ENCODE data around the gene RANBP3.
A peak's percentile ranks its signal among the peaks of the same experiment; 100 is the strongest.

RANBP3 gene

GRCh38 chr19:5889288-5889971, 88.5 kb downstream of the RANBP3 start:
- TF ChIP-seq EGR1 (IDR thresholded peaks at IDR 0.05) (no peak), USF1 (IDR thresholded peaks at IDR 0.05) (peak; percentile 75)

- TF ChIP-seq ZBTB7A (IDR thresholded peaks at IDR 0.05; ENCODE audit: low read depth): no peak
- TF ChIP-seq TCF12 (IDR thresholded peaks at IDR 0.05; ENCODE audit: low read depth): no peak
- no peak for TF ChIP-seq CEBPB (IDR thresholded peaks at IDR 0.05)
- TF ChIP-seq EP300 (IDR thresholded peaks at IDR 0.05; ENCODE audit: borderline replicate concordance): no peak
- TF ChIP-seq TAF1 (IDR thresholded peaks at IDR 0.05; ENCODE audit: low read depth): no peak
- TF ChIP-seq TEAD4 (IDR thresholded peaks at IDR 0.05): no peak
- TF ChIP-seq EGR1 (IDR thresholded peaks at IDR 0.05): no peak
- no peak for TF ChIP-seq MAX (IDR thresholded peaks at IDR 0.05)
- no peak for TF ChIP-seq NFIC (IDR thresholded peaks at IDR 0.05)
- TF ChIP-seq RAD21 (IDR thresholded peaks at IDR 0.05; ENCODE audit: low read depth): no peak
- no peak for TF ChIP-seq FOXM1 (IDR thresholded peaks at IDR 0.05; ENCODE audit: borderline replicate concordance, low read depth)
- TF ChIP-seq CREB1 (IDR thresholded peaks at IDR 0.05; ENCODE audit: low read depth): no peak
Measured at GRCh38 chr19:5882421-5882968, 95.4 kb downstream of the RANBP3 start.

GRCh38 chr19:5881543-5882299, 96.2 kb downstream of the RANBP3 start:
- TF ChIP-seq MAX (IDR thresholded peaks at IDR 0.05): peak; percentile 39; the same call in 1 of the 2 replicates
- TF ChIP-seq EGR1 (IDR thresholded peaks at IDR 0.05): peak; percentile 45; the same call in 1 of the 2 replicates
- no peak for TF ChIP-seq YY1 (IDR thresholded peaks at IDR 0.05; ENCODE audit: low read depth)
- peak; percentile 72 for TF ChIP-seq EP300 (IDR thresholded peaks at IDR 0.05; ENCODE audit: borderline replicate concordance)
- no peak for TF ChIP-seq TEAD4 (IDR thresholded peaks at IDR 0.05)
- no peak for TF ChIP-seq ZBTB7A (IDR thresholded peaks at IDR 0.05; ENCODE audit: low read depth)
- peak; percentile 27 for TF ChIP-seq NFIC (IDR thresholded peaks at IDR 0.05)
- TF ChIP-seq TAF1 (IDR thresholded peaks at IDR 0.05; ENCODE audit: low read depth): no peak
- peak; percentile 90 for TF ChIP-seq TCF12 (IDR thresholded peaks at IDR 0.05; ENCODE audit: low read depth)
- TF ChIP-seq CREB1 (IDR thresholded peaks at IDR 0.05; ENCODE audit: low read depth): no peak
- TF ChIP-seq FOXM1 (IDR thresholded peaks at IDR 0.05; ENCODE audit: borderline replicate concordance, low read depth): peak; percentile 29; the same call in 1 of the 2 replicates
- TF ChIP-seq REST (IDR thresholded peaks at IDR 0.05; ENCODE audit: low read depth): no peak

- TF ChIP-seq USF1 (IDR thresholded peaks at IDR 0.05) (no peak), FOXM1 (IDR thresholded peaks at IDR 0.05; ENCODE audit: borderline replicate concordance, low read depth) (no peak), EP300 (IDR thresholded peaks at IDR 0.05; ENCODE audit: borderline replicate concordance) (no peak), CREB1 (IDR thresholded peaks at IDR 0.05; ENCODE audit: low read depth) (no peak), NFIC (IDR thresholded peaks at IDR 0.05) (no peak), RAD21 (IDR thresholded peaks at IDR 0.05; ENCODE audit: low read depth) (no peak), TEAD4 (IDR thresholded peaks at IDR 0.05) (no peak), YY1 (IDR thresholded peaks at IDR 0.05; ENCODE audit: low read depth) (no peak), TAF1 (IDR thresholded peaks at IDR 0.05; ENCODE audit: low read depth) (no peak), CEBPB (IDR thresholded peaks at IDR 0.05) (no peak), EGR1 (IDR thresholded peaks at IDR 0.05) (no peak), ZBTB7A (IDR thresholded peaks at IDR 0.05; ENCODE audit: low read depth) (no peak), MAX (IDR thresholded peaks at IDR 0.05) (no peak), REST (IDR thresholded peaks at IDR 0.05; ENCODE audit: low read depth) (no peak), TCF12 (IDR thresholded peaks at IDR 0.05; ENCODE audit: low read depth) (no peak)
Measured at GRCh38 chr19:5880604-5881078, 97.3 kb downstream of the RANBP3 start.

- no peak for TF ChIP-seq FOXM1 (IDR thresholded peaks at IDR 0.05; ENCODE audit: borderline replicate concordance, low read depth)
- no peak for TF ChIP-seq CEBPB (IDR thresholded peaks at IDR 0.05)
- no peak for TF ChIP-seq TEAD4 (IDR thresholded peaks at IDR 0.05)
Measured at GRCh38 chr19:5880196-5880595, 97.7 kb downstream of the RANBP3 start.
